DMS 273 (cell line): ENCODE data around the gene MAST2.
A peak's percentile ranks its signal among the peaks of the same experiment; 100 is the strongest.

Source experiments
- DNase-seq: peaks from one replicate; lab custom pipeline; 2025; ENCODE audit not compliant: unreplicated experiment; lab: John Stamatoyannopoulos, UW

Gene MAST2

GRCh38 chr1:45803299-45803780, at the start of gene MAST2:
MAST2 (plus strand) TSS chr1:45803612; CDS start chr1:45803896, 284 bp downstream.
- peak; percentile 98 for DNase-seq

GRCh38 chr1:45755697-45756096, 47.7 kb upstream of the MAST2 start:
- DNase-seq, result no peak

- DNase-seq, result no peak
Observed at GRCh38 chr1:45762291-45762690, 41.1 kb upstream of the MAST2 start.

- no peak for DNase-seq
Observed at GRCh38 chr1:45765999-45766792, 37.2 kb upstream of the MAST2 start.

GRCh38 chr1:45767035-45767434, 36.4 kb upstream of the MAST2 start:
- no peak for DNase-seq

GRCh38 chr1:45769261-45769932, 34.0 kb upstream of the MAST2 start:
- DNase-seq, result peak; percentile 77

GRCh38 chr1:45772971-45773370, 30.4 kb upstream of the MAST2 start:
- DNase-seq, result no peak

- DNase-seq, result peak; percentile 11
Observed at GRCh38 chr1:45775794-45776193, 27.6 kb upstream of the MAST2 start.

- no peak for DNase-seq
Observed at GRCh38 chr1:45785583-45785982, 17.8 kb upstream of the MAST2 start.

- DNase-seq, result no peak
Observed at GRCh38 chr1:45787905-45788304, 15.5 kb upstream of the MAST2 start.

- DNase-seq, result no peak
Observed at GRCh38 chr1:45789601-45790000, 13.8 kb upstream of the MAST2 start.

- DNase-seq, result no peak
Observed at GRCh38 chr1:45792744-45793143, 10.7 kb upstream of the MAST2 start.

GRCh38 chr1:45793942-45794604, 9.3 kb upstream of the MAST2 start:
- peak; percentile 18 for DNase-seq

- no peak for DNase-seq
Observed at GRCh38 chr1:45796381-45796780, 7.0 kb upstream of the MAST2 start.

- DNase-seq, result no peak
Observed at GRCh38 chr1:45796946-45797345, 6.5 kb upstream of the MAST2 start.

- no peak for DNase-seq
Observed at GRCh38 chr1:45800899-45801298, 2.5 kb upstream of the MAST2 start.

GRCh38 chr1:45802343-45803298, 791 bp upstream of the MAST2 start:
- DNase-seq, result peak; percentile 96

- peak; percentile 62 for DNase-seq
Observed at GRCh38 chr1:45803781-45804668, 613 bp downstream of the MAST2 start.

GRCh38 chr1:45804669-45804969, 1.2 kb downstream of the MAST2 start:
- no peak for DNase-seq

GRCh38 chr1:45806129-45806528, 2.7 kb downstream of the MAST2 start:
- no peak for DNase-seq
